ENCODE data around the gene SYN1. TPM values are rescaled to one million over a fixed set of nuclear protein-coding genes. Genes with fewer than 3 reads are reported as not detected.

Gene SYN1
- total RNA-seq, 1 donor from 2014 or later: 2.2 TPM

GRCh38 chrX:47628982-47629381 lies 9.3 kb upstream of the SYN1 start:
- H3K4me3 Mint-ChIP-seq (ENCODE audit: unreplicated experiment): no peak overlapping the region
- H4K20me1 ChIP-seq (ENCODE audit: insufficient read depth, low read length): no peaks in the 10 kb centered on the region
- H3K36me3 ChIP-seq (ENCODE audit: insufficient read depth, low read length): no peaks in the 10 kb centered on the region
- H3K27me3 Mint-ChIP-seq (ENCODE audit: low read depth, unreplicated experiment): peaks cover 3% of the 10 kb centered on the region
- H3K4me1 ChIP-seq (ENCODE audit: insufficient read depth, low read length): no peaks in the 10 kb centered on the region
- H3K27ac Mint-ChIP-seq (ENCODE audit: unreplicated experiment): no peak overlapping the region
- no peak overlapping the region for H3K4me3 ChIP-seq (ENCODE audit: insufficient read depth, low read depth, low read length)
- no peak for DNase-seq (ENCODE audit: low read depth)
- no peak overlapping the region for H3K4me2 ChIP-seq (ENCODE audit: low read length)
- H3K4me1 Mint-ChIP-seq (ENCODE audit: low read depth, unreplicated experiment): peaks cover 5% of the 10 kb centered on the region
- peak; percentile 41 for FAIRE-seq
- TF ChIP-seq CTCF (IDR thresholded peaks at IDR 0.05; ENCODE audit: insufficient read depth, low read depth, low read length): no peak
- TF ChIP-seq EZH2 (IDR thresholded peaks at IDR 0.05; ENCODE audit: insufficient read depth, low read length): no peak
- no peaks in the 10 kb centered on the region for H3K27me3 ChIP-seq (ENCODE audit: insufficient read depth, low read length)
- H3K79me2 ChIP-seq (ENCODE audit: insufficient read depth, low read length): no peaks in the 10 kb centered on the region
- no peaks in the 10 kb centered on the region for H3K9me3 ChIP-seq (ENCODE audit: insufficient read depth, low read depth, low read length)
- H3K9ac ChIP-seq (ENCODE audit: low read length): no peak overlapping the region
- H3K27ac ChIP-seq (ENCODE audit: low read depth, low read length): no peak overlapping the region
- H3K9me3 Mint-ChIP-seq (ENCODE audit: unreplicated experiment): no peaks in the 10 kb centered on the region
- H3K36me3 Mint-ChIP-seq (ENCODE audit: low read depth, unreplicated experiment): no peaks in the 10 kb centered on the region
- no peak overlapping the region for H2AFZ ChIP-seq (ENCODE audit: low read depth, low read length)

GRCh38 chrX:47625365-47625764 lies 5.7 kb upstream of the SYN1 start:
- Histone ChIP-seq H2AFZ (ENCODE audit: low read depth, low read length) (no peak overlapping the region), H3K79me2 (ENCODE audit: insufficient read depth, low read length) (no peaks in the 10 kb centered on the region), H3K4me1 (ENCODE audit: insufficient read depth, low read length) (no peaks in the 10 kb centered on the region), H3K9ac (ENCODE audit: low read length) (no peak overlapping the region), H3K9me3 (ENCODE audit: insufficient read depth, low read depth, low read length) (no peaks in the 10 kb centered on the region), H3K4me2 (ENCODE audit: low read length) (no peak overlapping the region), H3K27ac (ENCODE audit: low read depth, low read length) (no peak overlapping the region), H3K4me3 (ENCODE audit: insufficient read depth, low read depth, low read length) (no peak overlapping the region), H3K36me3 (ENCODE audit: insufficient read depth, low read length) (no peaks in the 10 kb centered on the region), H3K27me3 (ENCODE audit: insufficient read depth, low read length) (no peaks in the 10 kb centered on the region), H4K20me1 (ENCODE audit: insufficient read depth, low read length) (no peaks in the 10 kb centered on the region)
- no peak for DNase-seq (ENCODE audit: low read depth)
- FAIRE-seq: no peak
- peaks cover 5% of the 10 kb centered on the region for H3K4me1 Mint-ChIP-seq (ENCODE audit: low read depth, unreplicated experiment)
- H3K36me3 Mint-ChIP-seq (ENCODE audit: low read depth, unreplicated experiment): no peaks in the 10 kb centered on the region
- H3K9me3 Mint-ChIP-seq (ENCODE audit: unreplicated experiment): no peaks in the 10 kb centered on the region
- no peak overlapping the region for H3K27ac Mint-ChIP-seq (ENCODE audit: unreplicated experiment)
- TF ChIP-seq EZH2 (IDR thresholded peaks at IDR 0.05; ENCODE audit: insufficient read depth, low read length): no peak
- TF ChIP-seq CTCF (IDR thresholded peaks at IDR 0.05; ENCODE audit: insufficient read depth, low read depth, low read length): no peak
- H3K4me3 Mint-ChIP-seq (ENCODE audit: unreplicated experiment): no peak overlapping the region
- peaks cover 9% of the 10 kb centered on the region for H3K27me3 Mint-ChIP-seq (ENCODE audit: low read depth, unreplicated experiment)

- no peaks in the 10 kb centered on the region for H3K27me3 ChIP-seq (ENCODE audit: insufficient read depth, low read length)
- peaks cover 9% of the 10 kb centered on the region for H3K27me3 Mint-ChIP-seq (ENCODE audit: low read depth, unreplicated experiment)
- no peaks in the 10 kb centered on the region for H3K79me2 ChIP-seq (ENCODE audit: insufficient read depth, low read length)
- no peaks in the 10 kb centered on the region for H3K9me3 ChIP-seq (ENCODE audit: insufficient read depth, low read depth, low read length)
- H3K36me3 ChIP-seq (ENCODE audit: insufficient read depth, low read length): no peaks in the 10 kb centered on the region
- H3K9me3 Mint-ChIP-seq (ENCODE audit: unreplicated experiment): no peaks in the 10 kb centered on the region
- H3K4me1 Mint-ChIP-seq (ENCODE audit: low read depth, unreplicated experiment): no peaks in the 10 kb centered on the region
- no peaks in the 10 kb centered on the region for H4K20me1 ChIP-seq (ENCODE audit: insufficient read depth, low read length)
- peak; percentile 70 for DNase-seq (ENCODE audit: low read depth)
- no peak overlapping the region for H3K27ac Mint-ChIP-seq (ENCODE audit: unreplicated experiment)
- peak overlapping the region; percentile 77 for H3K4me3 Mint-ChIP-seq (ENCODE audit: unreplicated experiment)
- FAIRE-seq: peak; percentile 20
- H3K36me3 Mint-ChIP-seq (ENCODE audit: low read depth, unreplicated experiment): no peaks in the 10 kb centered on the region
- TF ChIP-seq EZH2 (IDR thresholded peaks at IDR 0.05; ENCODE audit: insufficient read depth, low read length) (no peak), CTCF (IDR thresholded peaks at IDR 0.05; ENCODE audit: insufficient read depth, low read depth, low read length) (no peak)
- peak overlapping the region; percentile 46 for H3K4me3 ChIP-seq (ENCODE audit: insufficient read depth, low read depth, low read length)
- no peak overlapping the region for H3K9ac ChIP-seq (ENCODE audit: low read length)
- H3K4me2 ChIP-seq (ENCODE audit: low read length): peak overlapping the region; percentile 80
- peak overlapping the region; percentile 47 for H2AFZ ChIP-seq (ENCODE audit: low read depth, low read length)
- H3K4me1 ChIP-seq (ENCODE audit: insufficient read depth, low read length): no peaks in the 10 kb centered on the region
- H3K27ac ChIP-seq (ENCODE audit: low read depth, low read length): no peak overlapping the region
Observed at GRCh38 chrX:47623540-47624027, 3.9 kb upstream of the SYN1 start.
